IPS DF 4.7 (cell line): Measurements from ENCODE around the gene GFRA3.
A peak's percentile ranks its signal among the peaks of the same experiment; 100 is the strongest.
"Not testable (repeated sequence)": the region's sequence is repeated elsewhere in the genome, so short reads cannot be mapped to it uniquely, and the experiment has no call there.

Experiments used
- DNase-seq: peaks from one replicate; pipeline ENCODE4 v3.0.0-alpha.2; 2013; ENCODE audit warnings: low spot score; ENCODE audit errors: extremely low read depth

GFRA3 gene

GRCh38 chr5:138247800-138248199, 26.6 kb downstream of the GFRA3 start:
- not testable (repeated sequence) for DNase-seq

- no peak for DNase-seq
Observed at GRCh38 chr5:138246822-138247221, 27.6 kb downstream of the GFRA3 start.

GRCh38 chr5:138246334-138246733, 28.1 kb downstream of the GFRA3 start:
- DNase-seq, result no peak

- DNase-seq, result no peak
Observed at GRCh38 chr5:138245717-138246116, 28.7 kb downstream of the GFRA3 start.

GRCh38 chr5:138243794-138244193, 30.6 kb downstream of the GFRA3 start:
- DNase-seq, result no peak

GRCh38 chr5:138241688-138242571, 32.5 kb downstream of the GFRA3 start:
- no peak for DNase-seq

- no peak for DNase-seq
Observed at GRCh38 chr5:138240650-138241385, 33.6 kb downstream of the GFRA3 start.

- DNase-seq, result no peak
Observed at GRCh38 chr5:138238034-138238433, 36.4 kb downstream of the GFRA3 start.

- no peak for DNase-seq
Observed at GRCh38 chr5:138234651-138235050, 39.8 kb downstream of the GFRA3 start.

GRCh38 chr5:138233280-138233679, 41.1 kb downstream of the GFRA3 start:
- DNase-seq, result no peak

GRCh38 chr5:138230981-138231589, 43.3 kb downstream of the GFRA3 start:
- no peak for DNase-seq

- no peak for DNase-seq
Observed at GRCh38 chr5:138230261-138230660, 44.2 kb downstream of the GFRA3 start.

- DNase-seq, result no peak
Observed at GRCh38 chr5:138229387-138229786, 45.0 kb downstream of the GFRA3 start.

GRCh38 chr5:138226910-138227309, 47.5 kb downstream of the GFRA3 start:
- DNase-seq, result no peak

- DNase-seq, result no peak
Observed at GRCh38 chr5:138224712-138225111, 49.7 kb downstream of the GFRA3 start.

GRCh38 chr5:138223532-138223931, 50.9 kb downstream of the GFRA3 start:
- no peak for DNase-seq

- DNase-seq, result no peak
Observed at GRCh38 chr5:138216799-138217198, 57.6 kb downstream of the GFRA3 start.

GRCh38 chr5:138213161-138214029, 61.0 kb downstream of the GFRA3 start, which contains the start of gene CDC23:
TSS of gene CDC23 (minus strand) at chr5:138213323. CDS start at chr5:138213312, 11 bp downstream.
- peak; percentile 99 for DNase-seq

- DNase-seq, result no peak
Observed at GRCh38 chr5:138212828-138213160, 61.6 kb downstream of the GFRA3 start.

- no peak for DNase-seq
Observed at GRCh38 chr5:138210985-138211384, 63.4 kb downstream of the GFRA3 start.
